CD4-positive, alpha-beta T cell (primary cell): ENCODE data around the gene DYNC1LI1. TPM values are rescaled to one million over a fixed set of nuclear protein-coding genes. Genes with fewer than 3 reads are reported as not detected.

ENCODE experiments used
- ATAC-seq: fragments of 200-7000 bp; cut with Tn5 transposase; one replicate; pipeline ENCODE4 v1.10.0; 2022; ENCODE audit warnings: mild to moderate bottlenecking; ENCODE audit not compliant: poor library complexity
- CTCF ChIA-PET: fragments of 350-600 bp; sonication (Branson Sonifier 250); formaldehyde crosslinking; loops from one replicate; lab custom pipeline; 2021; ENCODE audit warnings: antibody characterized with exemption, inconsistent platforms; lab: Charles Lee
- POLR2A ChIA-PET: fragments of 350-600 bp; sonication (Branson Sonifier 250); formaldehyde crosslinking; loops from one replicate; lab custom pipeline; 2021; ENCODE audit warnings: antibody characterized with exemption, inconsistent platforms; lab: Charles Lee
- DNase-seq, 14 experiments: peaks; one replicate each; pipeline ENCODE4 v3.0.0-alpha.2; 2013 to 2020; ENCODE audit warnings: mixed read lengths in 2 of 14
- H3K27ac ChIP-seq, 2 donors: one replicate each; pipeline versions ENCODE4 v1.5.1 to v1.7.0; 2013; ENCODE audit warnings: low read length in 2 of 2, low read depth in 1 of 2, mild to moderate bottlenecking in 1 of 2
- H3K27me3 ChIP-seq, 2 experiments: 1 replicate in 1 of 2; 2 replicates in 1 of 2; pipeline versions ENCODE4 v1.6.1 to v1.7.0; 2013; ENCODE audit warnings: low read length in 2 of 2, control low read depth in 1 of 2, mild to moderate bottlenecking in 1 of 2, moderate library complexity in 1 of 2; ENCODE audit not compliant: insufficient read depth in 2 of 2, control insufficient read depth in 1 of 2
- H3K36me3 ChIP-seq: one replicate; pipeline ENCODE4 v1.6.1; 2013; ENCODE audit warnings: low read length, control low read depth; ENCODE audit not compliant: insufficient read depth
- H3K4me1 ChIP-seq: one replicate; pipeline ENCODE4 v1.6.1; 2013; ENCODE audit warnings: low read length, control low read depth; ENCODE audit not compliant: insufficient read depth
- H3K4me3 ChIP-seq: one replicate; pipeline ENCODE4 v1.5.1; 2013; ENCODE audit warnings: mild to moderate bottlenecking, low read length, moderate library complexity
- H3K9me3 ChIP-seq, 2 experiments: 1 replicate in 1 of 2; 2 replicates in 1 of 2; pipeline versions ENCODE4 v1.6.1 to v1.7.0; 2013; ENCODE audit warnings: low read length in 2 of 2, mild to moderate bottlenecking in 2 of 2, control low read depth in 1 of 2, moderate library complexity in 1 of 2; ENCODE audit not compliant: control insufficient read depth in 1 of 2, insufficient read depth in 1 of 2
- H3K27ac Mint-ChIP-seq: one replicate; pipeline ENCODE4 v1.8.0; 2020; ENCODE audit warnings: mixed read lengths
- H3K27me3 Mint-ChIP-seq: one replicate; pipeline ENCODE4 v1.8.0; 2021; ENCODE audit warnings: mixed read lengths
- H3K36me3 Mint-ChIP-seq: one replicate; pipeline ENCODE4 v1.8.0; 2021; ENCODE audit warnings: low read depth, mixed read lengths
- H3K4me1 Mint-ChIP-seq: one replicate; pipeline ENCODE4 v1.8.0; 2021; ENCODE audit warnings: low read depth, mixed read lengths
- H3K4me3 Mint-ChIP-seq: one replicate; pipeline ENCODE4 v1.8.0; 2020; ENCODE audit warnings: mild to moderate bottlenecking, mixed read lengths
- H3K9me3 Mint-ChIP-seq: one replicate; pipeline ENCODE4 v1.8.0; 2020; ENCODE audit warnings: mixed read lengths
- CTCF ChIP-seq: fragments of 200-600 bp; IDR thresholded peaks from one replicate; pipeline ENCODE4 v1.8.0; 2022; ENCODE audit warnings: antibody characterized with exemption, mild to moderate bottlenecking
- intact Hi-C, 2 experiments: fragments of 100-400 bp; cut with DNase I in 1 of 2; cut with micrococcal nuclease in 1 of 2; formaldehyde crosslinking; loops; one replicate each; pipeline versions ENCODE4 v1.15.1 to v1.9.0; 2023 to 2025; cut with DNase I, micrococcal nuclease
- total RNA-seq, 174 experiments: library from RNA in 2 of 174; stranded (reverse) in 2 of 174; gene quantifications; one replicate each; pipeline ENCODE4 v1.2.3 and lab custom pipeline; 2021 to 2026

Gene DYNC1LI1
- total RNA-seq, 2 experiments from 2014 or later, result 28.1 to 28.3 TPM

DNA sequence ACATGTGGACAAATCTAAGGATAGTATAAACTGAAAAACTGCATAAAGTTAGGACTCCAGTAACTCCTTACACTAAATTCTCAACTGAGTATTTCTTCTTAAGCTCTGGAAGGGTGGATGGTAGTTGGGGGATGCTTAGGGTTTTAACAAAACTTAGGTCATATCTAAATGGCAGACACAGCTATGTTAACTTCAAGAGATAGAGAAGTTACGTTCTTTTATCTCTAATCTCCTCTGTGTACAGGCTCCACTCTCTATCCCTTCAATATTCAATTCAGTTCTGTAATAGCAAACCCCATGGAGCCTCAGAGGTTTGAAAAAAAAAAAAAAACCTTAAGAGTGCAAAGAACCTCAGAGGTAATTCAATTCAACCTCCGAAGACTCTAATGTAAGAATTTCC is 71.1 kb downstream of the DYNC1LI1 start:
- H3K27me3 Mint-ChIP-seq, result no peaks in the 10 kb centered on the region

GRCh38 chr3:32498992-32499391 is 71.7 kb downstream of the DYNC1LI1 start:
- Histone ChIP-seq H3K27me3 (no peaks in the 10 kb centered on the region), H3K4me3 (no peak overlapping the region), H3K9me3 (no peaks in the 10 kb centered on the region), H3K27ac (no peak overlapping the region), H3K36me3 (no peaks in the 10 kb centered on the region), H3K4me1 (peaks cover 31% of the 10 kb centered on the region)
- Mint-ChIP-seq H3K36me3 (peaks cover 48% of the 10 kb centered on the region), H3K4me1 (peaks cover 62% of the 10 kb centered on the region), H3K27ac (no peak overlapping the region), H3K4me3 (no peak overlapping the region), H3K9me3 (no peaks in the 10 kb centered on the region), H3K27me3 (no peaks in the 10 kb centered on the region)
- DNase-seq, result no peak
- intact Hi-C loops, result no loop called here
- ChIA-PET POLR2A (no interaction called here), CTCF (interaction anchor here (0.6 to 0.7 kb wide), 2 partner anchors 29 to 283 kb away, joined by 3 to 5 read pairs; no protein-coding TSS in a partner anchor)
- no peak for TF ChIP-seq CTCF
- no peak for ATAC-seq

More for the DNA sequence above, 71.1 kb downstream of the DYNC1LI1 start:
- peak overlapping the region; percentile 51 for H3K27ac Mint-ChIP-seq
- TF ChIP-seq CTCF, result no peak
- intact Hi-C loops, result no loop called here
- Histone ChIP-seq H3K27ac (no peak overlapping the region), H3K9me3 (no peaks in the 10 kb centered on the region), H3K4me3 (no peak overlapping the region), H3K4me1 (peaks cover 28% of the 10 kb centered on the region), H3K27me3 (no peaks in the 10 kb centered on the region), H3K36me3 (no peaks in the 10 kb centered on the region)
- peaks cover 62% of the 10 kb centered on the region for H3K4me1 Mint-ChIP-seq
- peaks cover 48% of the 10 kb centered on the region for H3K36me3 Mint-ChIP-seq
- H3K9me3 Mint-ChIP-seq, result no peaks in the 10 kb centered on the region
- peak overlapping the region; percentile 60 for H3K4me3 Mint-ChIP-seq
- no peak for DNase-seq
- CTCF ChIA-PET, result interaction anchor here (0.6 kb wide), 1 partner anchor 30 kb away, joined by 3 read pairs; no protein-coding TSS in a partner anchor
- ATAC-seq, result no peak
- POLR2A ChIA-PET, result no interaction called here

DNA sequence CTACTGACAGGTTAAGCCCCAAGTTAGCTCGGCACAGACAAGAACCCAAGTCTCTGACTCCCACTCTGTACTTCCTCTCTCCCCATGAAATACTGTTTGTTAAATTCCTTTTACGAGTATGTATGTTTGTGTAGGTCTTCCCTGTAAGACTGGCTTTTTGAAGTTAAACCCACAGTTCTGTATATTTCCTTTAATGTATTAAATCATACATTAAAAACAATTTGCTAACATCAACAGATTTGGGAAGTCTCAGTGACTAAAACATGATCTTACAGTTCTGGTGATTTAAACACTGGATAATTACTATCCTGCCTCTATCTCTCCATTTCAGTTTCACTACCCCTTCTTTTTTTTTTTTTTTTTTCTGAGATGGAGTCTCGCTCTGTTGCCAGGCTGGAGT is 72.4 kb downstream of the DYNC1LI1 start:
- Histone ChIP-seq H3K9me3 (no peaks in the 10 kb centered on the region), H3K4me1 (peaks cover 36% of the 10 kb centered on the region), H3K36me3 (no peaks in the 10 kb centered on the region), H3K27ac (no peak overlapping the region), H3K4me3 (no peak overlapping the region), H3K27me3 (no peaks in the 10 kb centered on the region)
- no peaks in the 10 kb centered on the region for H3K9me3 Mint-ChIP-seq
- H3K4me3 Mint-ChIP-seq, result no peak overlapping the region
- peaks cover 62% of the 10 kb centered on the region for H3K4me1 Mint-ChIP-seq
- ChIA-PET CTCF (interaction anchor here (0.6 to 1.2 kb wide), 4 partner anchors 12 to 283 kb away, joined by 3 to 5 read pairs (median 3); no protein-coding TSS in a partner anchor), POLR2A (interaction anchor here (0.6 to 1.1 kb wide), 3 partner anchors 106 to 187 kb away, joined by 3 to 6 read pairs (median 3); partner anchors contain the start of genes CMTM7 and CNOT10)
- ATAC-seq, result no peak
- intact Hi-C loops, result no loop called here
- no peak for TF ChIP-seq CTCF
- no peaks in the 10 kb centered on the region for H3K27me3 Mint-ChIP-seq
- peaks cover 48% of the 10 kb centered on the region for H3K36me3 Mint-ChIP-seq
- no peak overlapping the region for H3K27ac Mint-ChIP-seq
- no peak for DNase-seq
